Kidney (tissue), 14 donors: ENCODE measurements around the gene NDUFAF8. TPM values are rescaled to one million over a fixed set of nuclear protein-coding genes. Genes with fewer than 3 reads are reported as not detected.

Source experiments
- DNase-seq, 5 donors: peaks; one replicate each; pipeline ENCODE4 v3.0.0-alpha.2; 2013 to 2020
- FAIRE-seq: peaks from 2 replicates; lab custom pipeline; 2012; peaks lifted over from hg19 to GRCh38; lab: Jason Lieb, UNC
- H3K27ac ChIP-seq, 2 donors: one replicate each; pipeline ENCODE4 v1.7.0; 2013; ENCODE audit warnings: low read depth in 2 of 2, low read length in 2 of 2, inconsistent platforms in 1 of 2
- H3K27me3 ChIP-seq: one replicate; pipeline ENCODE4 v1.7.1; 2013; ENCODE audit warnings: low read length, inconsistent platforms; ENCODE audit not compliant: control insufficient read depth, insufficient read depth
- H3K36me3 ChIP-seq, 3 donors: one replicate each; pipeline versions ENCODE4 v1.7.0 to v1.7.1; 2013; ENCODE audit warnings: low read length in 3 of 3, control low read depth in 1 of 3, inconsistent platforms in 1 of 3; ENCODE audit not compliant: insufficient read depth in 3 of 3, control insufficient read depth in 2 of 3
- H3K4me1 ChIP-seq, 3 donors: one replicate each; pipeline versions ENCODE4 v1.7.0 to v1.7.1; 2013; ENCODE audit warnings: low read length in 3 of 3, inconsistent platforms in 1 of 3, low read depth in 1 of 3; ENCODE audit not compliant: control insufficient read depth in 2 of 3, insufficient read depth in 2 of 3
- H3K4me3 ChIP-seq, 3 donors: one replicate each; pipeline versions ENCODE4 v1.7.0 to v1.8.1; 2013; ENCODE audit warnings: low read length in 3 of 3, control low read depth in 1 of 3, inconsistent platforms in 1 of 3
- H3K9ac ChIP-seq, 3 donors: one replicate each; pipeline versions ENCODE4 v1.7.0 to v1.7.1; 2013; ENCODE audit warnings: low read length in 3 of 3, control low read depth in 1 of 3, inconsistent platforms in 1 of 3
- H3K9me3 ChIP-seq, 3 donors: one replicate each; pipeline versions ENCODE4 v1.7.0 to v1.7.1; 2013; ENCODE audit warnings: low read length in 3 of 3, control low read depth in 1 of 3, inconsistent platforms in 1 of 3; ENCODE audit not compliant: control insufficient read depth in 2 of 3, insufficient read depth in 1 of 3
- CTCF ChIP-seq: IDR thresholded peaks from 3 replicates; pipeline ENCODE4 v1.5.1; 2012; ENCODE audit warnings: mild to moderate bottlenecking, moderate library complexity, borderline replicate concordance; ENCODE audit not compliant: insufficient read depth; ENCODE audit errors: extremely low read depth
- intact Hi-C: fragments of 100-400 bp; cut with DNase I; formaldehyde crosslinking; loops from one replicate; pipeline ENCODE4 v1.11.1; 2022
- polyA plus RNA-seq: library from polyadenylated mRNA; stranded (reverse); fragments of 350-450 nt; fragmentation: Illumina TruSeq; extraction: RNeasy Lipid Tissue Mini Kit (QIAGEN cat#74804); gene quantifications from one replicate; pipeline ENCODE4 v1.2.3, GENCODE V29; 2014; ENCODE audit warnings: low read depth, low replicate concordance; ENCODE audit not compliant: insufficient read depth
- total RNA-seq: library from RNA; stranded (reverse); fragmentation: NEBNext Ultra II Directional; extraction: Animal tissue kit (Norgen Biotek cat#: 25700); gene quantifications from one replicate; pipeline ENCODE4 v1.2.1, GENCODE V29; 2021
- donor health status: control.
- donor health status: control.
- donor health status: control.
- donor health status: control.
- donor health status: control.
- donor health status: DM: yes; HTN: yes; CAD: no.
- donor health status: Normal renal cell carcinoma (clear cell type).

Gene NDUFAF8
- total and polyA plus RNA-seq, 2 donors from 2014 or later = 38.6 to 134 TPM

DNA sequence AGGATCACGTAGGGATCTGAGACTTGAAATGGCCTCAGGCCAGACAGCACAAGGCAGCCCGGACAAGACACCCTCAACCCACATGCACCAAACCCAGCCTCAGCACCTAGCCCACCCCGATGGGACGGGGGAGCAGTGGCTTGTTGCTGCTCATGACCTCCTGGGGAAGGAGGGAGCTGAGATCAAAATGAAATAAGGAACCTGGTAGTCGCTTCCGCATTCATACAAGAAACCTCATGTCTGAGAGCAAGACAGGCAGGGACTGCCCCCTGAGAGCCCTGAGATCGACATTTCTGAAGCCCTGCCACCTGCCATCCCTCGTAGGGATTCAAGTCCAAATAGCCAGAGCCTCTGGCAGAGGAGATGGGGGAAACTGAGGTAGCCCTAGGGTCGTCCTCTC lies 10.7 kb upstream of the NDUFAF8 start:
- intact Hi-C loops = no loop called here
- H3K27ac ChIP-seq = no peak overlapping the region
- no peaks in the 10 kb centered on the region for H3K9me3 ChIP-seq
- no peak overlapping the region for H3K9ac ChIP-seq
- TF ChIP-seq CTCF = no peak
- no peak for DNase-seq
- peaks cover 5 to 10% (median 5%) of the 10 kb centered on the region in 3 donors for H3K36me3 ChIP-seq
- no peaks in the 10 kb centered on the region for H3K27me3 ChIP-seq
- peaks cover 0 to under 1% (median 0%) of the 10 kb centered on the region in 3 donors for H3K4me1 ChIP-seq
- no peak overlapping the region for H3K4me3 ChIP-seq
- no peak for FAIRE-seq

- Histone ChIP-seq H3K9ac (no peak overlapping the region), H3K27ac (no peak overlapping the region), H3K4me3 (no peak overlapping the region), H3K36me3 (peaks cover 5 to 10% (median 5%) of the 10 kb centered on the region in 3 donors), H3K4me1 (no peaks in the 10 kb centered on the region), H3K27me3 (no peaks in the 10 kb centered on the region), H3K9me3 (no peaks in the 10 kb centered on the region)
- DNase-seq (no peak), FAIRE-seq (no peak)
- intact Hi-C loops = no loop called here
- no peak for TF ChIP-seq CTCF
Measured at GRCh38 chr17:81228834-81229665, 10.1 kb upstream of the NDUFAF8 start.

DNA sequence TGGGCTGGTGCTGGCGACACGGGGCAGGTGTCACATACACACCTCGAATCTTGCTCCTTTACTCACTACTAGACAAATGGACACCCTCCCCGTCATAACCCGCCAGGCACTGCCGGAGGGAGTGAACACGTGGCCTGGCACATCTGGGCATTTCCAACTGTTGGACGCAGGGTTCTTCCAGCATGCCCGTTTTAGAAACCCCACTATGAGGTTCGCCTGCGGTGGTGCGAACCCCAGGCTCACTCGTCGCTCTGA lies 9.5 kb upstream of the NDUFAF8 start:
- H3K9me3 ChIP-seq = no peaks in the 10 kb centered on the region
- peaks cover 5 to 10% (median 5%) of the 10 kb centered on the region in 3 donors for H3K36me3 ChIP-seq
- H3K4me3 ChIP-seq = no peak overlapping the region
- no peaks in the 10 kb centered on the region for H3K4me1 ChIP-seq
- H3K27ac ChIP-seq = no peak overlapping the region
- H3K9ac ChIP-seq = no peak overlapping the region
- no peak for FAIRE-seq
- no peak for DNase-seq
- TF ChIP-seq CTCF = no peak
- no peaks in the 10 kb centered on the region for H3K27me3 ChIP-seq
- intact Hi-C loops = no loop called here
